NCI-H526 (cell line): ENCODE data around the gene XYLT1.
A peak's percentile ranks its signal among the peaks of the same experiment; 100 is the strongest.
"Not testable (repeated sequence)": the region's sequence is repeated elsewhere in the genome, so short reads cannot be mapped to it uniquely, and the experiment has no call there.

Experiments
- DNase-seq, 2 experiments: peaks; one replicate each; lab custom pipeline; 2025; lab: John Stamatoyannopoulos, UW

Gene XYLT1

GRCh38 chr16:17308186-17308585, 162.6 kb downstream of the XYLT1 start:
- DNase-seq = no peak

- DNase-seq = no peak
Measured at GRCh38 chr16:17307504-17307903, 163.3 kb downstream of the XYLT1 start.

GRCh38 chr16:17306745-17307144, 164.0 kb downstream of the XYLT1 start:
- no peak for DNase-seq

GRCh38 chr16:17306211-17306610, 164.5 kb downstream of the XYLT1 start:
- DNase-seq = not testable (repeated sequence)

- DNase-seq = no peak
Measured at GRCh38 chr16:17305694-17306093, 165.1 kb downstream of the XYLT1 start.

- DNase-seq = peak in 1 of 2 experiments; percentile 6
Measured at GRCh38 chr16:17304491-17305119, 166.2 kb downstream of the XYLT1 start.

GRCh38 chr16:17304106-17304490, 166.7 kb downstream of the XYLT1 start:
- no peak for DNase-seq

- peak in 1 of 2 experiments; percentile 3 for DNase-seq
Measured at GRCh38 chr16:17303101-17303500, 167.7 kb downstream of the XYLT1 start.

GRCh38 chr16:17302620-17303019, 168.1 kb downstream of the XYLT1 start:
- DNase-seq = no peak

- no peak for DNase-seq
Measured at GRCh38 chr16:17302214-17302613, 168.5 kb downstream of the XYLT1 start.

GRCh38 chr16:17301593-17302135, 169.1 kb downstream of the XYLT1 start:
- DNase-seq = no peak

- DNase-seq = no peak
Measured at GRCh38 chr16:17301184-17301583, 169.6 kb downstream of the XYLT1 start.

GRCh38 chr16:17299790-17300189, 171.0 kb downstream of the XYLT1 start:
- no peak for DNase-seq

GRCh38 chr16:17298238-17298637, 172.5 kb downstream of the XYLT1 start:
- DNase-seq = no peak

- no peak for DNase-seq
Measured at GRCh38 chr16:17296431-17296830, 174.3 kb downstream of the XYLT1 start.

- no peak for DNase-seq
Measured at GRCh38 chr16:17295948-17296347, 174.8 kb downstream of the XYLT1 start.

- no peak for DNase-seq
Measured at GRCh38 chr16:17294856-17295255, 175.9 kb downstream of the XYLT1 start.

GRCh38 chr16:17293813-17294558, 176.8 kb downstream of the XYLT1 start:
- no peak for DNase-seq

GRCh38 chr16:17291289-17291688, 179.5 kb downstream of the XYLT1 start:
- DNase-seq = no peak

- DNase-seq = no peak
Measured at GRCh38 chr16:17289674-17290635, 180.8 kb downstream of the XYLT1 start.

GRCh38 chr16:17289050-17289449, 181.7 kb downstream of the XYLT1 start:
- DNase-seq = no peak

GRCh38 chr16:17287166-17287800, 183.5 kb downstream of the XYLT1 start:
- no peak for DNase-seq
